HepG2 (cell line): Measurements from ENCODE around the gene PEX10.

ENCODE experiments used
- CC2D1A ChIP-seq: sonication (generic); formaldehyde crosslinking; IDR thresholded peaks from 2 replicates; pipeline ENCODE4 v1.8.1; 2023; ENCODE audit warnings: mild to moderate bottlenecking, missing genetic modification reagents
- FOXA3 ChIP-seq: IDR thresholded peaks from 2 replicates; pipeline ENCODE4 v1.6.1; 2016; ENCODE audit warnings: missing genetic modification reagents, missing compliant biosample characterization
- FOXC1 ChIP-seq: sonication (generic); formaldehyde crosslinking; IDR thresholded peaks from 2 replicates; pipeline ENCODE4 v1.8.0; 2022; ENCODE audit warnings: mild to moderate bottlenecking, missing genetic modification reagents, borderline replicate concordance
- GLI4 ChIP-seq: sonication (generic); formaldehyde crosslinking; IDR thresholded peaks from 2 replicates; pipeline ENCODE4 v1.5.1; 2020; ENCODE audit warnings: missing genetic modification reagents, mild to moderate bottlenecking, moderate library complexity, borderline replicate concordance
- HBP1 ChIP-seq: IDR thresholded peaks from 2 replicates; pipeline ENCODE4 v1.6.1; 2016; ENCODE audit warnings: low read depth, control low read depth
- NR2F2 ChIP-seq: IDR thresholded peaks from 2 replicates; pipeline ENCODE4 v1.6.1; 2012; ENCODE audit warnings: low read depth, inconsistent platforms, borderline replicate concordance
- SMAD1 ChIP-seq: sonication (generic); formaldehyde crosslinking; IDR thresholded peaks from 2 replicates; pipeline ENCODE4 v1.4.0; 2020; ENCODE audit warnings: missing genetic modification reagents, low read depth, mild to moderate bottlenecking, borderline replicate concordance
- SNRNP70 ChIP-seq: fragments of 200-400 bp; formaldehyde crosslinking; IDR thresholded peaks from 2 replicates; pipeline ENCODE4 v1.6.1; 2017; ENCODE audit warnings: mild to moderate bottlenecking, low read depth, low read length, moderate library complexity

GRCh38 chr1:2381741-2382620, 30.4 kb downstream of the PEX10 start:
- TF ChIP-seq FOXA3 (CRISPR knock-in tag) (no peak), CC2D1A (CRISPR knock-in tag) (no peak), SMAD1 (CRISPR knock-in tag) (no peak), SNRNP70 (no peak), HBP1 (CRISPR knock-in tag) (no peak), NR2F2 (no peak), FOXC1 (CRISPR knock-in tag) (no peak), GLI4 (CRISPR knock-in tag) (no peak)
